ENCODE measurements around the gene NINL.

DNA sequence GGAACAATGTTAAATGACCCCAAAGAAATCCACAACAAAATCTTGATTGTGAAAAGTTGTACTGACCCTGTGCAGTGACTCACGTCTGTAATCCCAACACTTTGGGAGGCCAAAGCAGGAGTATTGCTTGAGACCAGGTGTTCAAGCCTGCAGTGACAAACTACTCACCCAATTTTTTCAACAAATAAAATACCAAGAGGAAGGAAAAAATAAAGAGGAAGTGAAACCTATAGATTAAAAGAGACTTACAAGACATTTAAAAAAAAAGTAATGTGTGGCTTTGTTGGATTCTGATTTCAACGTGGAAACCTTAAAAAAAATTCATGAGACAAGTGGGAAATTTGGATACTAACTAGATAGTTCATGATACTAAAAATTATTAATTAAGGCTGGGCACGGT is 146.0 kb downstream of the NINL start:
- TF ChIP-seq, protein P1, sequence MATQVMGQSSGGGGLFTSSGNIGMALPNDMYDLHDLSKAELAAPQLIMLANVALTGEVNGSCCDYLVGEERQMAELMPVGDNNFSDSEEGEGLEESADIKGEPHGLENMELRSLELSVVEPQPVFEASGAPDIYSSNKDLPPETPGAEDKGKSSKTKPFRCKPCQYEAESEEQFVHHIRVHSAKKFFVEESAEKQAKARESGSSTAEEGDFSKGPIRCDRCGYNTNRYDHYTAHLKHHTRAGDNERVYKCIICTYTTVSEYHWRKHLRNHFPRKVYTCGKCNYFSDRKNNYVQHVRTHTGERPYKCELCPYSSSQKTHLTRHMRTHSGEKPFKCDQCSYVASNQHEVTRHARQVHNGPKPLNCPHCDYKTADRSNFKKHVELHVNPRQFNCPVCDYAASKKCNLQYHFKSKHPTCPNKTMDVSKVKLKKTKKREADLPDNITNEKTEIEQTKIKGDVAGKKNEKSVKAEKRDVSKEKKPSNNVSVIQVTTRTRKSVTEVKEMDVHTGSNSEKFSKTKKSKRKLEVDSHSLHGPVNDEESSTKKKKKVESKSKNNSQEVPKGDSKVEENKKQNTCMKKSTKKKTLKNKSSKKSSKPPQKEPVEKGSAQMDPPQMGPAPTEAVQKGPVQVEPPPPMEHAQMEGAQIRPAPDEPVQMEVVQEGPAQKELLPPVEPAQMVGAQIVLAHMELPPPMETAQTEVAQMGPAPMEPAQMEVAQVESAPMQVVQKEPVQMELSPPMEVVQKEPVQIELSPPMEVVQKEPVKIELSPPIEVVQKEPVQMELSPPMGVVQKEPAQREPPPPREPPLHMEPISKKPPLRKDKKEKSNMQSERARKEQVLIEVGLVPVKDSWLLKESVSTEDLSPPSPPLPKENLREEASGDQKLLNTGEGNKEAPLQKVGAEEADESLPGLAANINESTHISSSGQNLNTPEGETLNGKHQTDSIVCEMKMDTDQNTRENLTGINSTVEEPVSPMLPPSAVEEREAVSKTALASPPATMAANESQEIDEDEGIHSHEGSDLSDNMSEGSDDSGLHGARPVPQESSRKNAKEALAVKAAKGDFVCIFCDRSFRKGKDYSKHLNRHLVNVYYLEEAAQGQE (IDR thresholded peaks at IDR 0.05; ENCODE audit: insufficient read depth in 1 of 2, low read depth in 2 of 2, low read length in 2 of 2), result no peak
- no peak for TF ChIP-seq POLR2AphosphoS5 (IDR thresholded peaks at IDR 0.05; ENCODE audit: low read depth, low read length)
- no peak for TF ChIP-seq SIN3A (IDR thresholded peaks at IDR 0.05; ENCODE audit: borderline replicate concordance, insufficient read depth, low read length)
- TF ChIP-seq TAF1 (IDR thresholded peaks at IDR 0.05; ENCODE audit: borderline replicate concordance, insufficient read depth, low read length), result no peak
